Testis (tissue), 3 donors: ENCODE measurements around the gene CHMP1A. TPM values are rescaled to one million over a fixed set of nuclear protein-coding genes. Genes with fewer than 3 reads are reported as not detected.

ENCODE experiments used
- DNase-seq: peaks from one replicate; pipeline ENCODE4 v3.0.0-alpha.2; 2019
- H3K27ac ChIP-seq, 2 donors: fragments of 200-600 bp; sonication (generic); one replicate each; pipeline ENCODE4 v1.5.1; 2019
- H3K27me3 ChIP-seq: fragments of 200-600 bp; sonication (generic); one replicate; pipeline ENCODE4 v1.5.1; 2019
- H3K36me3 ChIP-seq: fragments of 200-600 bp; sonication (generic); one replicate; pipeline ENCODE4 v1.5.1; 2017; ENCODE audit warnings: low read depth; ENCODE audit errors: missing control alignments
- H3K4me1 ChIP-seq: fragments of 200-600 bp; sonication (generic); one replicate; pipeline ENCODE4 v1.5.1; 2019
- H3K4me3 ChIP-seq, 2 donors: fragments of 200-600 bp; sonication (generic); one replicate each; pipeline ENCODE4 v1.5.1; 2017 to 2019
- H3K9me3 ChIP-seq: fragments of 200-600 bp; sonication (generic); one replicate; pipeline ENCODE4 v1.5.1; 2017
- CTCF ChIP-seq, 3 experiments: fragments of 450-650 bp in 2 of 3; fragments of 200-600 bp in 1 of 3; sonication (generic) in 1 of 3; IDR thresholded peaks; one replicate each; pipeline ENCODE4 v1.5.1; 2016 to 2019; ENCODE audit warnings: antibody characterized with exemption in 3 of 3, mild to moderate bottlenecking in 2 of 3, moderate library complexity in 1 of 3
- POLR2A ChIP-seq: fragments of 450-650 bp; IDR thresholded peaks from one replicate; pipeline ENCODE4 v1.6.1; 2017; ENCODE audit warnings: antibody characterized with exemption, mild to moderate bottlenecking, moderate library complexity
- WGBS, 2 donors: methylation state at CpG; one replicate each; pipeline ENCODE4 v1.1.5; 2018; 5-methylcytosine and 5-hydroxymethylcytosine counted together
- intact Hi-C: fragments of 100-400 bp; cut with DNase I; formaldehyde crosslinking; loops from one replicate; pipeline ENCODE4 v1.15.1; 2023; ENCODE audit warnings: low total_unique reads
- polyA plus RNA-seq: library from polyadenylated mRNA; stranded (reverse); fragments of 350-450 nt; fragmentation: Illumina TruSeq; extraction: RNeasy Lipid Tissue Mini Kit (QIAGEN cat#74804); gene quantifications from one replicate; pipeline ENCODE4 v1.2.3, GENCODE V29; 2014; ENCODE audit warnings: low read depth, low replicate concordance; ENCODE audit not compliant: insufficient read depth
- total RNA-seq, 2 donors: library from RNA; depleted of rRNA; stranded (reverse); fragments of >200 nt; gene quantifications; one replicate each; pipeline ENCODE4 v1.2.3, GENCODE V29; 2016

CHMP1A gene
- total and polyA plus RNA-seq, 3 donors from 2014 or later: 90.0 to 123 (median 106) TPM

GRCh38 chr16:89655062-89655643 is 2.4 kb downstream of the CHMP1A start:
- Histone ChIP-seq H3K27me3 (no peaks in the 10 kb centered on the region), H3K9me3 (no peaks in the 10 kb centered on the region), H3K4me1 (peaks cover 13% of the 10 kb centered on the region), H3K4me3 (no peak overlapping the region), H3K36me3 (no peaks in the 10 kb centered on the region), H3K27ac (no peak overlapping the region)
- TF ChIP-seq CTCF (IDR thresholded peaks at IDR 0.05): no peak
- WGBS, 2 donors: 80 to 81% methylated on average over 10 of the region's 10 CpGs
- no peak for DNase-seq
- intact Hi-C loops: no loop called here

GRCh38 chr16:89653656-89654295 is 3.7 kb downstream of the CHMP1A start:
- intact Hi-C loops: no loop called here
- H3K27ac ChIP-seq: no peak overlapping the region
- no peak for DNase-seq
- TF ChIP-seq CTCF (IDR thresholded peaks at IDR 0.05) (no peak), POLR2A (no peak)
- H3K4me3 ChIP-seq: no peak overlapping the region
- H3K27me3 ChIP-seq: no peaks in the 10 kb centered on the region
- H3K36me3 ChIP-seq: no peaks in the 10 kb centered on the region
- WGBS, 2 donors: 91 to 95% methylated on average over 10 of the region's 10 CpGs
- no peaks in the 10 kb centered on the region for H3K9me3 ChIP-seq
- peaks cover 13% of the 10 kb centered on the region for H3K4me1 ChIP-seq

GRCh38 chr16:89651584-89651983 is 5.9 kb downstream of the CHMP1A start:
- Histone ChIP-seq H3K27ac (no peak overlapping the region), H3K4me1 (peaks cover 3% of the 10 kb centered on the region), H3K27me3 (no peaks in the 10 kb centered on the region), H3K9me3 (no peaks in the 10 kb centered on the region), H3K36me3 (no peaks in the 10 kb centered on the region), H3K4me3 (no peak overlapping the region)
- 94 to 96% methylated on average over 12 to 15 of the region's 15 CpGs for WGBS, 2 donors
- intact Hi-C loops: no loop called here
- DNase-seq: no peak
- TF ChIP-seq POLR2A: no peak

GRCh38 chr16:89646906-89647305 is 10.6 kb downstream of the CHMP1A start:
- intact Hi-C loops: no loop called here
- Histone ChIP-seq H3K9me3 (no peaks in the 10 kb centered on the region), H3K4me1 (peaks cover 1% of the 10 kb centered on the region), H3K36me3 (no peaks in the 10 kb centered on the region), H3K4me3 (no peak overlapping the region), H3K27ac (no peak overlapping the region), H3K27me3 (no peaks in the 10 kb centered on the region)
- 93 to 94% methylated on average over 5 to 12 of the region's 12 CpGs for WGBS, 2 donors
- no peak for TF ChIP-seq CTCF (IDR thresholded peaks at IDR 0.05)
- TF ChIP-seq POLR2A: no peak
- DNase-seq: no peak

GRCh38 chr16:89646270-89646669 is 11.2 kb downstream of the CHMP1A start:
- Histone ChIP-seq H3K36me3 (no peaks in the 10 kb centered on the region), H3K9me3 (no peaks in the 10 kb centered on the region), H3K27ac (no peak overlapping the region), H3K4me3 (no peak overlapping the region), H3K27me3 (no peaks in the 10 kb centered on the region), H3K4me1 (peaks cover 5% of the 10 kb centered on the region)
- TF ChIP-seq POLR2A (no peak), CTCF (IDR thresholded peaks at IDR 0.05) (no peak)
- 91 to 100% methylated on average over 4 to 22 of the region's 22 CpGs for WGBS, 2 donors
- no peak for DNase-seq
- intact Hi-C loops: no loop called here
